HG02623 (cell line): ENCODE data around the gene WWC2.
A peak's percentile ranks its signal among the peaks of the same experiment; 100 is the strongest.
"Not testable (repeated sequence)": the region's sequence is repeated elsewhere in the genome, so short reads cannot be mapped to it uniquely, and the experiment has no call there.

ENCODE experiments used
- ATAC-seq: cut with Tn5 transposase; IDR thresholded peaks from one replicate; pipeline ENCODE4 v1.9.1; 2021; ENCODE audit warnings: moderate library complexity; ENCODE audit not compliant: unreplicated experiment

WWC2 gene

GRCh38 chr4:183288955-183289354 lies 189.9 kb downstream of the WWC2 start:
- ATAC-seq, result no peak

- ATAC-seq, result no peak
Measured at GRCh38 chr4:183289688-183290087, 190.6 kb downstream of the WWC2 start.

- ATAC-seq, result no peak
Measured at GRCh38 chr4:183291070-183291469, 192.0 kb downstream of the WWC2 start.

- no peak for ATAC-seq
Measured at GRCh38 chr4:183295711-183296110, 196.7 kb downstream of the WWC2 start.

- peak; percentile 72 for ATAC-seq
Measured at GRCh38 chr4:183297675-183298074, 198.6 kb downstream of the WWC2 start.

GRCh38 chr4:183299464-183299863 lies 200.4 kb downstream of the WWC2 start:
- no peak for ATAC-seq

GRCh38 chr4:183300070-183300469 lies 201.0 kb downstream of the WWC2 start:
- no peak for ATAC-seq

GRCh38 chr4:183300655-183301054 lies 201.6 kb downstream of the WWC2 start:
- ATAC-seq, result no peak

GRCh38 chr4:183303301-183303700 lies 204.2 kb downstream of the WWC2 start:
- no peak for ATAC-seq

- peak; percentile 47 for ATAC-seq
Measured at GRCh38 chr4:183304067-183304466, 205.0 kb downstream of the WWC2 start.

- no peak for ATAC-seq
Measured at GRCh38 chr4:183304538-183304937, 205.5 kb downstream of the WWC2 start.

- ATAC-seq, result no peak
Measured at GRCh38 chr4:183306811-183307210, 207.8 kb downstream of the WWC2 start.

GRCh38 chr4:183312841-183313240 lies 213.8 kb downstream of the WWC2 start:
- ATAC-seq, result no peak

- ATAC-seq, result no peak
Measured at GRCh38 chr4:183314336-183314735, 215.3 kb downstream of the WWC2 start.

GRCh38 chr4:183314806-183315205 lies 215.7 kb downstream of the WWC2 start:
- no peak for ATAC-seq

- ATAC-seq, result no peak
Measured at GRCh38 chr4:183318656-183319055, 219.6 kb downstream of the WWC2 start.

GRCh38 chr4:183320211-183321059 lies 221.4 kb downstream of the WWC2 start, which contains the start of gene CLDN22:
Gene CLDN22, minus strand, starts transcription at chr4:183320276. Its CDS starts 58 bp downstream, at chr4:183320218.
- no peak for ATAC-seq

GRCh38 chr4:183321079-183321478 lies 222.0 kb downstream of the WWC2 start:
- ATAC-seq, result no peak

- no peak for ATAC-seq
Measured at GRCh38 chr4:183321516-183321915, 222.5 kb downstream of the WWC2 start.

- no peak for ATAC-seq
Measured at GRCh38 chr4:183322326-183322725, 223.3 kb downstream of the WWC2 start, which contains the start of gene CLDN24. Gene CLDN24, minus strand, starts transcription at chr4:183322426. Its CDS starts 0 bp downstream, at chr4:183322426.

GRCh38 chr4:183323295-183323694 lies 224.2 kb downstream of the WWC2 start:
- no peak for ATAC-seq

- not testable (repeated sequence) for ATAC-seq
Measured at GRCh38 chr4:183324056-183324455, 225.0 kb downstream of the WWC2 start.

GRCh38 chr4:183324619-183325018 lies 225.6 kb downstream of the WWC2 start:
- ATAC-seq, result no peak
